Activated CD4-positive, CD25-positive, alpha-beta regulatory T cell treated with anti-CD3 and anti-CD28 coated beads, Interleukin-2, amount 50 U/mL, for 16 hours (primary cell): ENCODE data around the gene TEPSIN.

Source experiments
- DNase-seq: peaks from one replicate; pipeline ENCODE4 v3.0.0-alpha.2; 2020; ENCODE audit warnings: low read depth, low spot score

The TEPSIN gene

DNA sequence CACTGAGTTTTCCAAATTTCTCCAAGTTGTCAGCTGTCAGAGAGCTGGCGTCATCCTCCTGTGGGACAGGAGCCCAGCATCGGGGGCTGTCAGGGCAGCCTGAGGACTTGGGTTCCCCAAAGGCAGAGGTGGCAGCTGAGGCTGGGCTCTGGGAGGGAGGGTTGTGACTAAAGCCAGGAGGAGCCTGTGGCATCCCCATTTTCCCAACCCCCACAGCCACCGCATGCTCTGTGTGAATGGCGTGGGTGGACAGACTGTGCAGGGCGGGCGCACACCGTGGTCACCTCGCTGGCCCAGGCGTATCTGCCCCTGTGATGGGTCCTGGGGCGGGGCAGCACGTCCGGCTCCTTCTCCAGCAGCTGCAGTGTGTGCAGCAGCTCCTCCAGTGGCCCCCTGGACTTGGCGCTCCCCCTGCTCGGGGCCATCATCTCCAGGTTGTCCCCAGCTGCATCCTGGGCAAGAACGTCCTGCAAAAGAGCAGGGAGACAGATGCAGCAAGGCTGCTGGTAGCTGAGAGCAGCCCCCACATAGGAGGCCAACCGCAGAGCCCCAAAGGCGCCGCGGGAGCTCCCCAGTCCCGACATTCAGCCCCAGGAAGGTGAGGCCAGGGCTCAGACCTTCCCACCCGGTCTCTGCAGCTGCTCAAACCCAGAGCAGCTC, 40.9 kb downstream of the TEPSIN start:
- DNase-seq: no peak

GRCh38 chr17:81197409-81197795, 41.5 kb downstream of the TEPSIN start:
- no peak for DNase-seq

DNA sequence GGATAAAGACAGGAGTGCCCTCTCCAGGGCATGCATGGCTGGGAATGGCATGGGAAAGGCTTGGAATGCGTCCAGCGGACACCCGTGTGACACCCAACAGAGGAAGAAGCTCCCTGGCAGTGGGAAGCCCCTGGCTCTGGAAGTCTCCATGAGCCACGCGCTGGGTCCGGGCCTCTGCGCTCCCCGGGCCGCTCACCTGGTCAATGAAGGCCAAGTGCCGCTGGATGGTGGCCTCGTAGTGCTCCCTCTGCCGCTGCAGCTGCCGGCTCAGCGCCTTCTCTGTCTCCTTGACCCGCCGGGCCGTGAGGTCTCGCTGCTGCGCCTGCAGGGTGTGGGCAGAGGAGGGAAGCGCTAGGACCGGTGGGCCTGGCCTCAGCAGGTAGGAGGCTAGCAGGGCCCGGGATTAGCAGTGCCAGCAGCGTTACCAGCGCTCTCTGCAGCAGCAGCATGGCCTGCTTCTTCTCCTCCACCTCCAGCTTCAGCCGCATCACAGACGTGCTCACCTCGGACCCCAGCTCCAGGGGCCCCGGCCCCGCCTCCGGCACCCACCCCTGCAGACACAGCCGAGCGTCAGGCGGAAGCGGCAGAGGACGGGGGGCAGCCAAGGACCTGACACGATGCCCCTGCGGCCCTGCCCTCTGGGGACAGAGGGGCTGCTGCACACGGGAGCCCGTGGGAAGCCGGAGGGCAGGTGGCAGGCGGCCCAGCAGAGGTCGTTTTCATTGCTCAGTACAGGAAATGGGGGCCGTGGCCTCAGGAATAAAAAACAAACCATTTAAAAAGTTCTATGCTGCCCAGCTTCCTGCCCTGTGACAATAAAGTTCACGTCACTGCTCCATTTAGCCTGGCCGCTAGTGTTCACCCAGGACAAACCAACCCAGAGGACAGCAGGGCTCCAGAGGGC, 42.1 kb downstream of the TEPSIN start:
- DNase-seq: no peak

- DNase-seq: no peak
Measured at GRCh38 chr17:81195941-81196495, 42.8 kb downstream of the TEPSIN start.

DNA sequence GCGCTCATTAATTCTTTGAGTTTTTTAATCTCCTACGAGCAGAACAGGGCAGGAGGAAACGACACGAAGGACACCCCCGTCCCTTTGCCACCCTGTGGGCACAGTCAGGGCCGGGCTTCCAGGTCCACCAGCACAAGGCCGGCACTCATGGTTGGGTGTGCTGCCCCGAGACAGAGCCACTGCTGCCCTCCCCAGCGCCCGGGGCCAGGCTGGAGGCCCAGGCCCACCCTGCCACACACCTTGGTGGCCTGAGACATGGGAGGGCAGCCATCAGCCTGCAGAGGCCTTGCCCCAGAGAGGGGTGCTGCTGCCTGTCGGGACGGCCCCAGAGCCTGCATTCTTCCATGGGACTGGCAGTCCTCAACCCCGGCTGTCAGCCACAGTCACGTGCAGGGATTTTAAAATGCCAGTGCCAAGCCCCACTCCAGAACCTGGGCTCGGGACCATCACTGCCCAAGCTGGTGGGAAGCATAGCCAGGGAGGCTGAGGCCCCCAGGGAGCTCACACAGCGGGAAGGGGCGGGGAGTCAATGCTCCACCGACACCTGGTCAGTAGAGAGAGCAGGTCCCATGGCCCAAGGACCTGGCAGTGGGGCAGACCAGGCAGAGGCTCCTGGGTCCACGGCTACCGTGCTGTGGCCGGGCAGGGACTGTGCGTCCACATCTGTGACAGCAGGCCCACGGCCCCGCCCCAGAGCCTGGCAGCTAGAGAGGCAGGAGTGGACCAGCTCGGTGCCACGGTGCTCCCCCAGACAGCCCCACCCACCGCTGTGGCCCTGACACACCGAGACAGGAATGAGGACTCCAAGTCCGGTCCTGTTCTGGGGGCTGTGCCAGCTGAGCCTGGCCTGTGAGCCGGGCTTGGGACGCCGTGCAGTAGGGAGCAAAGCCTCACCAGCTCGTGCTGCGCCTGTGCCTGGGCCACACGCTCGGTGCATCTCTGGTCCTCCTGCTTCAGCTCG, 43.6 kb downstream of the TEPSIN start:
- no peak for DNase-seq

DNA sequence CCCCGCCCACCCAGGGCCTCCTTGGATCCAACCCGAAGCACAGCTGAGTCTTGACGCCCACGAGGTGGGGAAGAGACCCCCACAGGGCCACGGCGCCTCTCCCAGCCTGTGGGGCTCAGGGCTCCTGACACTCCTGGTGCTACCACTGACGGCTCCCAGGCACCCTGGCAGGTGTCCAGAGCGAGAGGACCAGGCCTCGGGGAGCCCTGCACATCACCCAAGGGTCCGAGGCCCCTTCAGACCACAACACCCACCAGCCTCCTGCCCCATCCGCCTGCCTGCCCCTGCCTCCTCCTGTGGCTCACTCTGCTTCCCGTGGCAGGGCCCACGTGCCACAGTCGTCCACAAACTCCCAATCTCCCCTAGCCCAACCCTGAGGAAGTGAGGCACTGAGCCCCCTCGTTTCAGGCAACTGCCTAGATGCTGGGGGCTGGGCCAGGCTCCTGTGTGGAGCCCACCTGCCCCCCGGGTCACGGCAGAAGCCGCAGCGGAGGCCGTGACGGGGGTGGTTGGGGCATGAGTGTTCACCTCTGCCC, 44.6 kb downstream of the TEPSIN start:
- no peak for DNase-seq

- DNase-seq: no peak
Measured at GRCh38 chr17:81193470-81194224, 45.2 kb downstream of the TEPSIN start.

GRCh38 chr17:81193051-81193410, 45.8 kb downstream of the TEPSIN start:
- no peak for DNase-seq

DNA sequence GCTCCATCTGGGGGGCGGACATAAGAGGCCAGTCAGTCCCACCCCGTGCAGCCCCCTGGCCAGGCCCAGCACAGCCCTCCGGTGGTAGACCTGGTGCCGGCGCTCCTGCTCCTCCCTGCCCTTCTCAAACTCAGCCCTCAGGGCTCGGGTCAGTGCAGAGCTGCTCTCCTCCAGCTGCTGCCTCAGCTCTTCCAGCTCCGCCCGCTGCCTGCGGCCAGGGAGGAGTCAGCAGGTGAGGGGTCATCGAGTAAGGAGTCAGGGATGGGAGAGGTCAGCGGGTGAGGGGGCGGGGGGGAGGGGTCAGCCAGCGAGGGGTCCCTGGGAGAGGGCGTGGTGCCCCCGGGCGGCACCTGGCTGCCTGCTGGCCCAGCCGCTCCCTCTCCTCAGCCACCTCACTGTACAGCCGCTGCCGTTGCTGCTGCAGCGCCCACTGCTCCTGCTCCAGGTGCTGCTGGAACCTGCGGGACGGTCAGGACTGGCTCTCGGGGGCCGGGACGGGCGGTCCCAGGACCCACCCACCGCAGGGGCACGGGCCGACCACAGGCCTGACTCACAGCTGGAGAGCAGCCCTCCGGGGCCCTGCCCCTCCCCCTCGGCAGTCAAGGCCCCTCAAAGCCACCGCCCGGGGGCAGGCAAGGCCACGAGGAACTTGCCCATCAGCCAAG, 46.3 kb downstream of the TEPSIN start:
- no peak for DNase-seq

DNA sequence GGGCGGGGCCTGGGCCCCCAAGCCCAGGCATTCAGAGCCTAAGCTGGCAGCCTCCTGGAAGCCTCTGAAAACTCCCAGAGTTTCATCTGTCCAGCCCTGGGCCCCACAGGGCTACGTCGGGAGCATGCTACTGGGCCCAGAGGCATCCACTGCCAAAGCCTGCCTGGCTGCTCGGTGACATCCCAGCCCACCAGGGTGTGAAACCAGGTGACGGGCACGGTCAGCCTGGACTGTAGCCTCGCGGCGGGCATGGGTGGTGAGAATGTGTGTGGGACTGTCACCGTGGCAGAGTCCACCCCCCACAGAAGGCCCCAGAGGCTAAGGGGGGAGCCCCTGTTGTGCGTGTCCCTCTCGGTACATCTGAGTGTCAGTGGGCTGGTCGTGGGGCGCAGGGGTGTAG, 47.2 kb downstream of the TEPSIN start:
- no peak for DNase-seq

- no peak for DNase-seq
Measured at GRCh38 chr17:81191116-81191515, 47.7 kb downstream of the TEPSIN start.

DNA sequence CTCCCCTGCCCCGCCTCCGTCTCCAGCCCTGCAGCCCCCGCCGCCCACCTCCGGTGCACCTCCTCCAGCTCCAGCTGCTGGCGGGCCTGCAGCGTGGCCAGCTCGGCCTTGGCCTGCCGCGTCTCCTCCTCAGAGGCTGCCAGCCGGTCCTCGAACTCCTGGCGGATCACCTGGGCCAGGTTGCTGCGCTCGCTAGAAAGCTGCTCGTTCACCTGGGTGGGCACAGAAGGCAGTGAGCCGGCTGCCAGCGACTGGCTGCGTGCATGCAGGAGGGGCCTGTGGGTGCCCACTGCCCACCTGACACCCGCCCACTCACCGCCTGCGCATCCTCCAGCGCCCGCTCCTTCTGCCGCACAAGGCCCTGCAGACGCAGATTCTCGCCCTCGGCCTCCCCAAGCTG, 48.3 kb downstream of the TEPSIN start:
- DNase-seq: no peak

DNA sequence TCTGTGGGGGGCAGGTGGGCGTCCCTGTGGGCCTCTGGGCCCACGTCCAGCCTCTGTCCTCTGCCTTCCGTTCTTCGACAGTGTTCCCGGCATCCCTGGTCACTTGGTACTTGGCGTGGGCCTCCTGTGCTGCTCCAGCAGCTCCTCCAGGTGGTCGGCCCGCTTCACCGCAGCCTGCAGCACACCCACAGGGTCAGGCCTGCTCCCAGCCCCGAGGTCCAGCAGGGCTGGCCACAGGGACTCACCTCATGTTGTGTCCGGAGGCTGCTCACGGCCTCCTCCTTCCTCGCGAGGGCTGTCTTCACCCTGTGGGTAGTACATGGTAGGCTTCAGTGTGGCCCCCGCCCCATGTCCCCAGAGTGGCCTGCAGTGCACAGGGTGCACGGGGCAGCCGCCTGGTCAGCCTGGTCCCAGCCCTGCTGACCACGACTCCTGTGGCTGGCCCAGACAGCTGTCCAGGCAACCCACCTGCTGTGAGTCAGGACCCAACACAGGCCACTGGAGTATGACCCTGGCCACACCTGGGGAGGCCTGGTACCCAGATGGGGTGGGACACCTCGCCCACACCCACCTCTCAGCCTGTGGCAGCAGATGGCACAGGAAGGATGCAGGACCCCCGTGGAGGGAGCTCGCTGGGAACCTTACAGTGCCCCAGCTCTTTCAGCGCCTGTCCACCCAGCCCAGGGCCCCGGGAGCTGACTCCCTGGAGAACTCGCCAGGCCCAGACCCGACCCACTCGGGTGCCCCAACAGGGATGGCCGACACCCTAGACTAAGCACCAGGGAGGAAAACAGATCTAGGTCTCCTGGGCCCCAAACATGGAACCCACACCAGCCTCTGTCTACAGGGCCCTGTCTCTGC, 49.0 kb downstream of the TEPSIN start:
- DNase-seq: no peak

GRCh38 chr17:81189016-81189415, 49.8 kb downstream of the TEPSIN start:
- no peak for DNase-seq

DNA sequence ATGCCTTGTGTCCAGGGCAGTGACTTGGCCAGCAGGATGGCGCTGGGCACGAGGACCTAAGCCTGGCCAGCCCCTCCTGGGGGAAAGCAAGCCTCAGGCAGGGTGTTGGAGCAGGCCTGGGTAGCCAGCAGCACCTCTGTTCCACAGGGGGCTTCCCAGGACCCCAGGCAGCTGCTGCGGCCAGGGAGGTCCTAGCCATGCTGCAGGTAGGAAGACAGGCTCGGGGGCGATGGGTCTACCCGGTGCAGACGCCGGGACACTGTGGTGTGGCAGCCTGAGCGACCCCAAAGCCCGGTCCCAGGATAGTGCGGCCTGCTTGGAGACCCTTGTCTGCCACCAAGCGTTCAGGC, 50.4 kb downstream of the TEPSIN start:
- DNase-seq: no peak

DNA sequence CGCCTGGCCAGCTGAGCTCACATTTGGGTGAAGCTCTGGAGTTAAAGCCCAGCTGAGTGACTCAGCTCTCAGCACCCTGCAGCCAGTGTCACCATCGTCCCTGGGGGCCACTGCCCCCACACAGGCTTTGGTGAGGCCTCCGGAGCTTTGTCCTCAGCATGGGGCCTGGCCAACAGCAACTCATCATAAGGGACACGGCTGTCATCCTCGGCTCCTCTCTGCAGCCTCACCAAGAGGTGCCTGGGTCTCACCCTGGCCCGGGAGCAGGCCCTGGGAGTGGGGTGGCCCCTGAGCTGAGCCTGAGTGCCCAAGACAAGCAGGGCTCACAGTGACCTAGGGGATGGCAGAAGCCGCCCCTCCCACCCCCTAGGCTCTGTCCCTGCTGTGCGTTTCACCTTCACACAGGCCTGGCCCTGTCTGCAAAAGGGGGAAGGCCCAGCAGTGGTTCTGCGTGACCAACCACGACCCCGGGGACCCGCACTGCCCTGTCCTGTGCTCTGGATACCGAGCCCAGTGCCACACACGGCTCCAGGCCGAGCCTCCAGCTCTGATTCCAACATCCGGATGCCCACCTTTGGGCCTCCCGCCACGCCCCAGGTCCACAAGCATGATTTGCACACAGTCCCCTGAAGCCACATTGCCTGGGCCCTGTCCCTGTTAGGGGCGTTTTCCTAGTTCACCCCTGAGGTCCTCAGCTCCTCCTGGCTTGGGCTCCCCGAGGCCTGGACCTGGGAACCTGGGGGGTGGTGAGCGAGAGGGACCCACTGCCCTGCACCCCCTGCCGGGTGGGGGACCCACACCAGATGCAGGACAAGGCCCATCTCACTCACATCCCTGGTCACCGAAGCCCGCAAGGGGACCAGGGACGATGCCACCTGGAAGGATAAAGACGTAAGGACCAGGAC, 51.0 kb downstream of the TEPSIN start:
- DNase-seq: no peak

DNA sequence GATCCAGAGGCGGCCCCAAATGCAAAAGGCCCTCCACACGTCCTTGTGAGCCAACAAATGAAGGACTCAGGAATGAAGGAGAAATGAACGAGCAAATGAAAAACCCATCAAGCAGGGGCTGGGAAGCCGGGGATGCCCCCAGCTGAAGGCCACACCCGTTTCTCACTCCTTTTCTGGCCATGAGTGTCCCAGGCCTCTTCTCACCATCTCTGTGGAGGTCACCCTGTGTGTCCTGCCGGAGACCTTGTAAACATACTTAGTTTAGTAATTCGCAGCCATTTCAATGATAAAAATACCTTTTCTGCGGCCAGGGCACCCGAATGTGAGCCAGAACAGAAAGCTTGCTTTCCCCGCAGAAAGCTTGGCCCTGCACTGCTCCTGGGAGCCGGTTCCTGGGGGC, 51.7 kb downstream of the TEPSIN start:
- DNase-seq: no peak

- DNase-seq: no peak
Measured at GRCh38 chr17:81186203-81186602, 52.7 kb downstream of the TEPSIN start.
